GM19463 (cell line): ENCODE data around the gene SH3BP4.
"Not testable (repeated sequence)": the region's sequence is repeated elsewhere in the genome, so short reads cannot be mapped to it uniquely, and the experiment has no call there.

ENCODE experiments used
- ATAC-seq: cut with Tn5 transposase; IDR thresholded peaks from one replicate; pipeline ENCODE4 v1.9.1; 2021; ENCODE audit warnings: mild to moderate bottlenecking, moderate library complexity; ENCODE audit not compliant: unreplicated experiment

The SH3BP4 gene

DNA sequence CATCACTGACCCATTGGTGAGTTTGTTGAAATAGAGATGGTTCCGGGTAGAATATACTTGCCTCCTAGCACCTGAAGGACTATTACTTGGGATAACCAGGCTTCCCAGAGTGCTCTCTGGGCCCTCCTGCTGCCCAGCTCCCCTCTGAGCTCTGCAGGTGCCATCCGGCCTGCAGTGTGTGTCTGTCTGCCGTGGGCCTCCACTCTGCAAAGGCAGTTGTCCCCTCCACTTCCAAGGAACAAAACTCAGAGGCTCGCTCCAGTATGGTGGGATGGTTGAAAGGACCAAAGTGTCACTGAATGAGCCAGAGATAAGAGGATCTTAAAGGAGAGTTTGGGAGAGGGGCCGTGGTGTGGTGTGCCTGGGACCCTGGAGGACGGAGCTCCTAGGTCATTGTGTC lies 57.3 kb downstream of the SH3BP4 start:
- ATAC-seq: no peak

DNA sequence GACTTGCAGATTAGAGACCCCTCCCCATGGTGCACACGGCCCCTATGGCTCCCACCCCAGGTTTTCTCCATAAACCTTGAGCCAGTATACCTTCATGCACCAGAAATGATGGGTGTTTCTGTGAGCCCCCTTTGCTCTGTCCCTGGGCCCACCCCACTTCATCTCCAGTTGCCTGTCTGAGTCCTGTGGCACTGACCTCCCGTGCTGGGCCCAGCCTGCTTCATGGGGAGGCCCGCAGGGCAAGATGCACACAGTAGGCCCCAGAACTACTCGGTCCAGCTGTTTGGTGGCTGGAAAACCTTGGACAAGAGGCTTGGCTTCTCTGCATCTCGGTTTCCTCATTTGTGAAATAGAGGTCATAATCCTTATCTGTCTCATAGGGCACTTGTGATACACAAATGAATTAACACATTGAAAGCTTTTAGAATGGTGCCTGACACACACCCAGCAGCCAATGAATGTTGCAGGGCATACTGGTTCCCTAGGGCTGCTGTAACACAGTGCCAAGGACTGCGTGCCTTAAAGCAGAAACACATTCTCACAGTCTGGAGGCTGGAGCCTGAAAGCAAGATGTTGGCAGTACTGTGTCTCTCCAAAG lies 58.4 kb downstream of the SH3BP4 start:
- no peak for ATAC-seq

DNA sequence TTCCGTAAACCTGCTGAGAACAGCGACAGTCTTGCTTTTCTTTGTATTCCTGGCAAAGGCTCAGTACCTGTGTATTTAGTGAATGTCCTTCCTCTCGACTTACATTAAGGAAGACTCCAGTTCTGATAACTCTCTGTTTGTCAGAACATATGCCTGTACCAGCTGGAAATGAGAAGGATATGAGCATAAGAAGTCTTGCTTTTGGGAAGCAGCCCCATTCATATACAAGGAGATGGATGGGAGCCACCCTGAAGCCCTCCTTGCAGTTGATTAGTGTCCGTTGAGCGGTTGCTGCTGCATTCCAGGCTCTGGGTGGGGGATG lies 59.8 kb downstream of the SH3BP4 start:
- no peak for ATAC-seq

DNA sequence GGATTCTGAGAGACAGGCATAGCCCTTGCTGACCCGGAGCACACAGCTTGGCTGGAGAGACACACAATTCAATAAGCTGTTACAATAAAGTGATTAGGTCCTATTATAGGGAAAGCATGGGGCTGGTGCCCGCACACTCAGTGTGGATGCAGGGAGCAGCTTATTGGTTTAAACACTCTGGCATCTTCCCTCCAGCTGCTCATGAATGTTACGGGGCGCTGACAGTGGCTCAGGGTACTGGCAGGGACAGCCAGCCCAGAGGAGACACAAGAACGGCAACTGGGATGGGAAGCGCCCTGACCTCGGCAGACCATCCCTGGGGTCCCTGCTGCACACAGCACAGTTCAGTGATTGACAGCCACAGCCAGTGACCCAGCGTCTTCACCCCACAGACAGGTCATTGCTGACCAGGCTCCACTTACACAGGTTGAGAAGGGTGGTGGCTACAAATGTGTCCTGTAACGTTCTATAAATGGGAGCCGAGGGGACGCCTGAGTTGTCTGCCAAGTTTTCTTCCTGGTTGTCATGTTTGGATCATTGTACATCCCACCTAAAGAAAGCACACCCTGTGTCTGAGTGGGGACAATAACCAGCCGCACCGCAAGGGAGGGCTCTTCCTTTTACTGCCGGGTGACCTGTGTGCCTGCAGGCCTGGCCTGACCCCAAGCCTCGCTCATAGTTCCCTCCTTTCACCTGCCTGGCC lies 60.3 kb downstream of the SH3BP4 start:
- no peak for ATAC-seq

DNA sequence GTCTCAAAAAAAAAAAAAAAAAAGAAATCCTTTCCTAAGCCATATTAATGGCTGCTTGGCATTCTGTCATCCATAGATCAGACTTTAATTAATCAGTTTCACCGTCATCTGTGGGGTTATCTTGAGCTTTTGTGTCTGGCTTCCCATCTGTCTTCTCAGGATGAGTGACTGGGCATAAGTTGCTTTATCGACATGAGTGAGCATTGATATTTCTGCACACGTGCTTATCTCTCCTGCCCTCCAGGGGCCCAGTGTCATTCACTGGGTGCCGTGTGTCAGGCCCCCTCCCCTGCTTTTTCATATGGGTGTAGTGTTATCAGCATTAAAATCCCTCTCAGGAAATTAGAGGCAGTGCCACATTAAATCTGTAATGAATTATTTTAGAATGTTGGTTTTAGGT lies 65.6 kb downstream of the SH3BP4 start:
- no peak for ATAC-seq

GRCh38 chr2:235018838-235019237 lies 67.0 kb downstream of the SH3BP4 start:
- no peak for ATAC-seq

- not testable (repeated sequence) for ATAC-seq
Measured at GRCh38 chr2:235020141-235020540, 68.3 kb downstream of the SH3BP4 start.

GRCh38 chr2:235021752-235022151 lies 69.9 kb downstream of the SH3BP4 start:
- no peak for ATAC-seq

DNA sequence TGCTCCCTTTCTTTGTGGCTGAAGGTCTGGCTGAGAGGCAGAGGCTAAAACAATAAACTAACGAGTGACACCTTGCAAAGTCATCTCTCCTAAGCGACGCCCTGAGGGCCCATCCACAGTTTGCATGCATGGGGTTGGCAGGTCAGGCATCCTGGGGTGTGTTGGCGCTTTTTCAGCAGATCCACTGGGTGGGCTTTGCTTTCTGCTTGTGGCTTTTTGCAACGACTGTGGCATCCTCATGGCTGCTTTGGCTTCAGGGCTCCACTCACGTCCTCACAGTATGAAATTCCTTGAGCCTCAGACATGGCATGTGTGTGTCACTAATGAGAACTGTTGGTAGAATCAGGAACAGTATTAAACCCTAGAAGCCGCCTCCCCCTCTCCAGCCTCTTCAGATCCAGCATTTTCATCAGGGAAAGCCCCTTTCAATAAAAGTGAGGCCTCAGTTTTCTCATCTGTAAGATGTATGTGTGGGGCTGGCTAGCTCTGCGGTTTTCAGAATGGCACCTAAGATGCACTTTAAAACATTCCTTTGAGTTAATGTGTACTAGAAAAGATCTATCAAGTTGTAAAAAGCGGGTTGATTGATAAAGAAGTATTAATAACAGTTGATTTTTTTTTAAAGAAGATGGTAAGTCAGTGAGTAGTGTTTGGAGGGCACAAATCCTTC lies 72.5 kb downstream of the SH3BP4 start:
- no peak for ATAC-seq

GRCh38 chr2:235024931-235025773 lies 73.3 kb downstream of the SH3BP4 start:
- no peak for ATAC-seq

- no peak for ATAC-seq
Measured at GRCh38 chr2:235025800-235026536, 74.2 kb downstream of the SH3BP4 start.

GRCh38 chr2:235026649-235027557 lies 75.1 kb downstream of the SH3BP4 start:
- no peak for ATAC-seq

GRCh38 chr2:235027558-235028214 lies 75.9 kb downstream of the SH3BP4 start:
- no peak for ATAC-seq

DNA sequence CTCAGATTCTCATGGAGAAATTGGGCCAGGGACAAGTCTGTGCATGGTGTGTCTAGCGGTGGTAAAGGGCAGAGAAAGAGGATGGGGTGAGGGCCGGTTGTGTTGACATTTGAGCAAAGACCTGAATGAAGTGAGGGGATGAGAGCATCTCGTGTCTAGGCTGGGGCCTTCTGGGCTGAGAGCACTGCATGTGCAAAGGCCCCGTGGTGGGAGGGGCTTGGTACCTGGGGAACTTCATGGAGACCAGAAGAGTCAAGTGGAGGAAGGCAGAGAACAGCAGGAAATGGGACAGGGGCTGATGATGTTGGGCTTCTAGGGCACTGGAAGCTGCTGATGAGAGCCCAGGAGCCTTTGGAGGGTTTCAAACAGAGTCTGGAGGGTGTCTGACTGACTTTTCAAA lies 76.8 kb downstream of the SH3BP4 start:
- ATAC-seq: no peak

- no peak for ATAC-seq
Measured at GRCh38 chr2:235029054-235029453, 77.2 kb downstream of the SH3BP4 start.

GRCh38 chr2:235030126-235030525 lies 78.3 kb downstream of the SH3BP4 start:
- no peak for ATAC-seq

DNA sequence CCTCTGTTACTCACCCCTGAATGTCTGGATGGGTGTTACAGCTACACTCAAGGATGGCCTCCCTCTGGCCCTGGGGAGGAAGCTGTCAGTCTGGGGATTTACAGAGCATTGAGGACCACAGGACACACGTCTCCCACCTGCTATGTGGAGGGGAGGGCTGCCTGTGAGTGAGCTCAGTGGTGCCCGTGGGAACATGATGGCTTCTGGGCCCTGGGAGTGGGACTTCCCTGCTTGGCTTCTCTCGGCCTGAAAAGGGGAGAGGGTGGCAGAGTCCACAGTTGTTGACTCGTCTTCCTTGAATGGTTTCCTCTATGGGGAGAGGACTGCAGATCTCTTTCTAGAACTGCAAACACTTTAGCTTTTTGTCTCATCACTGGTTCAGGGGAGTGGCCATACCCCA lies 79.1 kb downstream of the SH3BP4 start:
- no peak for ATAC-seq

GRCh38 chr2:235031686-235032373 lies 80.0 kb downstream of the SH3BP4 start:
- ATAC-seq: no peak

- ATAC-seq: no peak
Measured at GRCh38 chr2:235032466-235032865, 80.6 kb downstream of the SH3BP4 start.
